Activated CD4-positive, alpha-beta T cell treated with anti-CD3 and anti-CD28 coated beads, Interleukin-2, amount 50 U/mL, for 1 hour (primary cell): ENCODE measurements around the gene GSTM1.
"Not testable (repeated sequence)": the region's sequence is repeated elsewhere in the genome, so short reads cannot be mapped to it uniquely, and the experiment has no call there.

Experiments
- DNase-seq: peaks from one replicate; pipeline ENCODE4 v3.0.0-alpha.2; 2020

The GSTM1 gene

GRCh38 chr1:109704173-109704572 lies 16.6 kb downstream of the GSTM1 start:
- DNase-seq, result no peak

- no peak for DNase-seq
These were observed 17.8 kb downstream of the GSTM1 start for GRCh38 chr1:109705411-109705810.

GRCh38 chr1:109708949-109709348 lies 21.3 kb downstream of the GSTM1 start:
- not testable (repeated sequence) for DNase-seq

GRCh38 chr1:109709822-109710221 lies 22.2 kb downstream of the GSTM1 start:
- DNase-seq, result not testable (repeated sequence)

GRCh38 chr1:109711593-109712320 lies 24.1 kb downstream of the GSTM1 start, which contains the start of gene GSTM5:
TSS of gene GSTM5 (plus strand) at chr1:109712251. CDS start at chr1:109712313, 62 bp downstream.
- DNase-seq, result not testable (repeated sequence)

GRCh38 chr1:109712321-109712864 lies 24.8 kb downstream of the GSTM1 start:
- no peak for DNase-seq

GRCh38 chr1:109713636-109714035 lies 26.0 kb downstream of the GSTM1 start:
- DNase-seq, result no peak

- no peak for DNase-seq
These were observed 27.2 kb downstream of the GSTM1 start for GRCh38 chr1:109714661-109715372.

GRCh38 chr1:109716121-109716520 lies 28.5 kb downstream of the GSTM1 start:
- no peak for DNase-seq

GRCh38 chr1:109716570-109717090 lies 29.0 kb downstream of the GSTM1 start:
- DNase-seq, result no peak

GRCh38 chr1:109717729-109718128 lies 30.1 kb downstream of the GSTM1 start:
- no peak for DNase-seq

- DNase-seq, result no peak
These were observed 30.9 kb downstream of the GSTM1 start for GRCh38 chr1:109718495-109718894.

GRCh38 chr1:109719337-109719837 lies 31.8 kb downstream of the GSTM1 start:
- DNase-seq, result no peak

GRCh38 chr1:109721042-109721441 lies 33.4 kb downstream of the GSTM1 start:
- no peak for DNase-seq

GRCh38 chr1:109721971-109722370 lies 34.4 kb downstream of the GSTM1 start:
- no peak for DNase-seq

GRCh38 chr1:109722908-109723691 lies 35.5 kb downstream of the GSTM1 start:
- DNase-seq, result no peak

- DNase-seq, result no peak
These were observed 37.3 kb downstream of the GSTM1 start for GRCh38 chr1:109724933-109725332.

- DNase-seq, result no peak
These were observed 37.9 kb downstream of the GSTM1 start for GRCh38 chr1:109725510-109725909.

GRCh38 chr1:109726007-109726406 lies 38.4 kb downstream of the GSTM1 start:
- DNase-seq, result no peak

- DNase-seq, result no peak
These were observed 39.2 kb downstream of the GSTM1 start for GRCh38 chr1:109726728-109727373.

- DNase-seq, result no peak
These were observed 41.3 kb downstream of the GSTM1 start for GRCh38 chr1:109728870-109729269.

- no peak for DNase-seq
These were observed 43.0 kb downstream of the GSTM1 start for GRCh38 chr1:109730666-109731065.
